ENCODE results near the gene RIPOR2. TPM values are rescaled to one million over a fixed set of nuclear protein-coding genes. Genes with fewer than 3 reads are reported as not detected.

The RIPOR2 gene, protein sequence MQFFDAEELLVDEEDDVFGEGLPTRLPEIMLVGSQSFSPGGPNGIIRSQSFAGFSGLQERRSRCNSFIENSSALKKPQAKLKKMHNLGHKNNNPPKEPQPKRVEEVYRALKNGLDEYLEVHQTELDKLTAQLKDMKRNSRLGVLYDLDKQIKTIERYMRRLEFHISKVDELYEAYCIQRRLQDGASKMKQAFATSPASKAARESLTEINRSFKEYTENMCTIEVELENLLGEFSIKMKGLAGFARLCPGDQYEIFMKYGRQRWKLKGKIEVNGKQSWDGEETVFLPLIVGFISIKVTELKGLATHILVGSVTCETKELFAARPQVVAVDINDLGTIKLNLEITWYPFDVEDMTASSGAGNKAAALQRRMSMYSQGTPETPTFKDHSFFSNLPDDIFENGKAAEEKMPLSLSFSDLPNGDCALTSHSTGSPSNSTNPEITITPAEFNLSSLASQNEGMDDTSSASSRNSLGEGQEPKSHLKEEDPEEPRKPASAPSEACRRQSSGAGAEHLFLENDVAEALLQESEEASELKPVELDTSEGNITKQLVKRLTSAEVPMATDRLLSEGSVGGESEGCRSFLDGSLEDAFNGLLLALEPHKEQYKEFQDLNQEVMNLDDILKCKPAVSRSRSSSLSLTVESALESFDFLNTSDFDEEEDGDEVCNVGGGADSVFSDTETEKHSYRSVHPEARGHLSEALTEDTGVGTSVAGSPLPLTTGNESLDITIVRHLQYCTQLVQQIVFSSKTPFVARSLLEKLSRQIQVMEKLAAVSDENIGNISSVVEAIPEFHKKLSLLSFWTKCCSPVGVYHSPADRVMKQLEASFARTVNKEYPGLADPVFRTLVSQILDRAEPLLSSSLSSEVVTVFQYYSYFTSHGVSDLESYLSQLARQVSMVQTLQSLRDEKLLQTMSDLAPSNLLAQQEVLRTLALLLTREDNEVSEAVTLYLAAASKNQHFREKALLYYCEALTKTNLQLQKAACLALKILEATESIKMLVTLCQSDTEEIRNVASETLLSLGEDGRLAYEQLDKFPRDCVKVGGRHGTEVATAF
- not detected for polyA plus RNA-seq (2012; ENCODE audit: insufficient read depth, insufficient read length, low read depth)

DNA sequence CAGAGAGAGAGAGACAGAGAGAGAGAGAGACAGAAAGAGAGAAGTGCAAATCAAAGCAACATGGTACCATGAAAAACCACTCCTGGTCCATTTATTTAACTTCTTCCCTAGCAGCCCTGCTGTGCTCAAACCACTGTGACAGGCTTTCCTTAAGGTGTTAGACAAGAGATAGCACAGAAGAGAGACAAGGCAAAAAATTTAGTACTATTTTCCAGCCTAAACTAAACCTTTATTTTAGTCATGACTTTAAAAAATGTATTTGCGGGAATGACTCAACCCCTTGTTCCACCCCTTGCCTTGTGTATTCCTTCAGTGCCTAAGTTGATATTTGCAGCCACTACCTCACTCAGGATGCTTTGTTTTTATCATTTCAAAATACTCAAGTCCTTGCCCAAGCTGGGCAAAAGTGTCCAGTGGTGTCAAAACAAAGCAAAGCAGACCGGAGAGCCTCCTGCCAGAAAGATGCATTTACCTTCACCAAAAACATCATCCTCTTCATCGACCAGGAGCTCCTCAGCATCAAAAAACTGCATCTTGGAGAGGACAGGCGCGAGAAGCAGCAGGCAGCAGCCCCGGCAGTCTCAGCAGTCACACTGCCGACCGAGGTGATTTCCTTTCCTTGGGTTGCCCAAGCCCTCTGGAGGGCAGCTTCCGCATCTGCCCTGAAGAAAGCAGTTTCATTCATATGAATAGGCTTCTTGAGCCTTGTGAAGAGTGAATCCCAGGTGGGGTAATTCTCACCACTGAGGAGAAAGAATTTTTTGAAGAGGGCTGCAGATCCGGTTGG lies at the start of gene RIPOR2:
Gene RIPOR2, minus strand, starts transcription at position 595 of the 787 bp plus-strand sequence. Its CDS starts 62 bp downstream, at position 533.
- Histone ChIP-seq H3K36me3 (no peaks in the 10 kb centered on the region), H3K4me3 (ENCODE audit: low read depth, low read length) (no peak within 1 kb of the TSS), H3K27me3 (no peaks in the 10 kb centered on the region), H3K9me3 (no peaks in the 10 kb centered on the region), H3K4me1 (peaks cover 8% of the 10 kb centered on the region)
- DNase-seq, result no peak
- TF ChIP-seq, protein P1, sequence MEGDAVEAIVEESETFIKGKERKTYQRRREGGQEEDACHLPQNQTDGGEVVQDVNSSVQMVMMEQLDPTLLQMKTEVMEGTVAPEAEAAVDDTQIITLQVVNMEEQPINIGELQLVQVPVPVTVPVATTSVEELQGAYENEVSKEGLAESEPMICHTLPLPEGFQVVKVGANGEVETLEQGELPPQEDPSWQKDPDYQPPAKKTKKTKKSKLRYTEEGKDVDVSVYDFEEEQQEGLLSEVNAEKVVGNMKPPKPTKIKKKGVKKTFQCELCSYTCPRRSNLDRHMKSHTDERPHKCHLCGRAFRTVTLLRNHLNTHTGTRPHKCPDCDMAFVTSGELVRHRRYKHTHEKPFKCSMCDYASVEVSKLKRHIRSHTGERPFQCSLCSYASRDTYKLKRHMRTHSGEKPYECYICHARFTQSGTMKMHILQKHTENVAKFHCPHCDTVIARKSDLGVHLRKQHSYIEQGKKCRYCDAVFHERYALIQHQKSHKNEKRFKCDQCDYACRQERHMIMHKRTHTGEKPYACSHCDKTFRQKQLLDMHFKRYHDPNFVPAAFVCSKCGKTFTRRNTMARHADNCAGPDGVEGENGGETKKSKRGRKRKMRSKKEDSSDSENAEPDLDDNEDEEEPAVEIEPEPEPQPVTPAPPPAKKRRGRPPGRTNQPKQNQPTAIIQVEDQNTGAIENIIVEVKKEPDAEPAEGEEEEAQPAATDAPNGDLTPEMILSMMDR (IDR thresholded peaks at IDR 0.05; ENCODE audit: low read depth, low read length), result no peak

DNA sequence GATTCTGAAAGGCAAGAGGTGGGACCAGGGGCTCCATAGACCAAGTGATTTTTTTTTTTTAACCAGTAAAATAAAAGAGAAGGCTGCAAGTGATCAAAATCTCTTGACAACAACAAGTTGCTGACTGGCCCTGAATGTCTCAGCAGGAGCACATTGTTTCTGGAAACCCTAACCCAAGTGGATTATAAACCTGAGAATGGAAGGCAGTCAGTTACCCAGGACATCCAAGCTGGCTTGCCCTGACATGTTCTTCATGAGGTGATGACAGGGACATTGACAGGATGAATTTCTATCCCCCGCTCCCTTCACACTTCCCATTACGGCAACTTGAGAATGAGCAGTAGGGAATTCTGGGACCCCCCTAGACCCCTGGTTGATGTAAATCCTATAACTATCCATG lies 49.6 kb upstream of the RIPOR2 start:
- Histone ChIP-seq H3K4me3 (ENCODE audit: low read depth, low read length) (no peak overlapping the region), H3K4me1 (no peaks in the 10 kb centered on the region), H3K36me3 (no peaks in the 10 kb centered on the region), H3K27me3 (no peaks in the 10 kb centered on the region), H3K9me3 (no peaks in the 10 kb centered on the region)
- TF ChIP-seq, protein P1 (IDR thresholded peaks at IDR 0.05; ENCODE audit: low read depth, low read length), result no peak
- no peak for DNase-seq

DNA sequence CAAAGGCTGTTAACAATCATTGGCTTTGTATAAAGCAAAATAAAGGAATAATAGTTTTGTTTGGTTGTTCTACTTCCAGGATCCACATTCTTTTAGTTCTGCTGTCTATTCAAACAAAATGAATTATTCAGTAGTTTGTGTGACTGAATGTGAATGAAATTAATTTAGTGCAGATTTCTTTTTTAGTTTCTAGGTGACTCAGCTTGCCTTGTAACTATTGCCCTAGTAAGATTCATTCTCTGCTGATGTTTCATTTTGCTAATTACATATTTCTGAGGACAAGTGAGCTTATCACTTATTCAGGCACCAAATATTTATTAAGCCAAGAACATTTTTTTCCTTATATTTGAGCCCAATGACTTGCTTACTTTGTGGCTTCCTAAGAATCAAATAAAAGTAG lies 46.5 kb upstream of the RIPOR2 start:
- Histone ChIP-seq H3K9me3 (no peaks in the 10 kb centered on the region), H3K27me3 (no peaks in the 10 kb centered on the region), H3K36me3 (no peaks in the 10 kb centered on the region), H3K4me1 (no peaks in the 10 kb centered on the region), H3K4me3 (ENCODE audit: low read depth, low read length) (no peak overlapping the region)
- TF ChIP-seq, protein P1 (IDR thresholded peaks at IDR 0.05; ENCODE audit: low read depth, low read length), result no peak
- DNase-seq, result no peak

DNA sequence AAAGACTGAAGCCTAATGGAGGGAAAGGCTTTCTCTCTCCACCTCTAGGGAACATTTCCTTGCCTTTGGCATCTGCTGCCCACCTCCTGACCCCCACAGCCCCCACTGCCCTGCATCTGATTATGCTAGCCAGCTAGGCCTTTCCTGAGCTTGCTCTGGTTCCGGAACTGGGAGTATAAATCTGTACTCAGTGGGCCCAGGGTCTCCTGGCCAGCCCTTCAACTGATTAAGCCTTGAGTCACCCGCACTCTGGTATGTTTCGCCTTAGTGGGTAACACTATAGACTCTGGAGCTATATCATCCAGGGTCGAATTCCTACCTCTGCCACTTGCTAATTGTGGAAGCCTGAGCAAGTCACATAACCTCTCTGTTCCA lies 45.6 kb upstream of the RIPOR2 start:
- no peak overlapping the region for H3K4me3 ChIP-seq (ENCODE audit: low read depth, low read length)
- H3K36me3 ChIP-seq, result no peaks in the 10 kb centered on the region
- H3K4me1 ChIP-seq, result no peaks in the 10 kb centered on the region
- TF ChIP-seq, protein P1 (IDR thresholded peaks at IDR 0.05; ENCODE audit: low read depth, low read length), result no peak
- H3K27me3 ChIP-seq, result no peaks in the 10 kb centered on the region
- H3K9me3 ChIP-seq, result no peaks in the 10 kb centered on the region
- DNase-seq, result no peak

DNA sequence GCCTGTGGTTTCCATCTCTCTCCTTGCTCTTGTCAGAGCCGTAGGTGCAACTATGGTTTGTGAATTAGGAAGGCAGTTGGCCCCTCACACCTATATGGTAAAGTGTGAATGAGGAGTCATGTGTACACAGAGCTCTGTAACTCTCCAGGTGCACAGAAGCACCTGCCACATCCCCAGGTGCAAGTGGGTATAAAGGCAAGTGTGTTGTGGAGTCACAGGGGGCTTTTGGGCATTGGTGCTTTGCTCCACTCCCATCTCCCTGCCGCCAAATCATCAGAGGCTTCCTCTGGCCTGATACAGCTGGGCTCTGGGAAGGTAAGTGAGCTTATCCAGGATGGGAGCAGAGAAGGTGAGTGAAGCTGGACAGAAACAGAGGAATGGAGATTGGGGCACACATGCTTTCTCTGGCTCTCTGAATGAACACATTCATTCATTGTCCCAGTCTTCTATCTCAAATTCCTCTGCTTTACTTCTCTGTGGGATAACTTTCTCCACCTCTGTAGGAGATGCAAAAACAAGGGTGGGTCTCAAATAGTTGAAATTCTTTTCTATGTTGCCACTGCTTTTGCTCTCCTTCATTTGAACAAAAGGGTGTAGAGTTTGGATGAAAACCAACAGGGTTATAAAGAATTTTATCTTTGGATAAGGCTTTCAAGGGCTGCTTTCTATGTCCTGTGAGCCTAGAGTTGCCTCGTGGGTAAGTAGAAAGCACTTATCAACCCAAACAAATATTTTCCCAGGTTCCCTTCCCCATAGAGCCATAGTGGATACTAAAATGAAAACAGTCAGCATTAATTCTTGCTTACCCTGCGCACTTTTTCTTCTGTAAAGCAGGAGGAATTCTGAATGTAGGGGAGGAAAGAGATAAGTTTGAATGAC lies 45.0 kb upstream of the RIPOR2 start:
- no peaks in the 10 kb centered on the region for H3K27me3 ChIP-seq
- no peak for DNase-seq
- no peaks in the 10 kb centered on the region for H3K36me3 ChIP-seq
- H3K4me3 ChIP-seq (ENCODE audit: low read depth, low read length), result no peak overlapping the region
- H3K9me3 ChIP-seq, result no peaks in the 10 kb centered on the region
- TF ChIP-seq, protein P1 (IDR thresholded peaks at IDR 0.05; ENCODE audit: low read depth, low read length), result no peak
- no peaks in the 10 kb centered on the region for H3K4me1 ChIP-seq

Data from BE2C (cell line).